Measurements from ENCODE around the gene CD247. TPM values are rescaled to one million over a fixed set of nuclear protein-coding genes. Genes with fewer than 3 reads are reported as not detected.

Gene CD247
- total and polyA plus RNA-seq, 10 of the 15 experiments (the other 5 are each of a cell fraction or from before 2014, with no cell fraction given): 0.10 to 0.77 (median 0.30) TPM

DNA sequence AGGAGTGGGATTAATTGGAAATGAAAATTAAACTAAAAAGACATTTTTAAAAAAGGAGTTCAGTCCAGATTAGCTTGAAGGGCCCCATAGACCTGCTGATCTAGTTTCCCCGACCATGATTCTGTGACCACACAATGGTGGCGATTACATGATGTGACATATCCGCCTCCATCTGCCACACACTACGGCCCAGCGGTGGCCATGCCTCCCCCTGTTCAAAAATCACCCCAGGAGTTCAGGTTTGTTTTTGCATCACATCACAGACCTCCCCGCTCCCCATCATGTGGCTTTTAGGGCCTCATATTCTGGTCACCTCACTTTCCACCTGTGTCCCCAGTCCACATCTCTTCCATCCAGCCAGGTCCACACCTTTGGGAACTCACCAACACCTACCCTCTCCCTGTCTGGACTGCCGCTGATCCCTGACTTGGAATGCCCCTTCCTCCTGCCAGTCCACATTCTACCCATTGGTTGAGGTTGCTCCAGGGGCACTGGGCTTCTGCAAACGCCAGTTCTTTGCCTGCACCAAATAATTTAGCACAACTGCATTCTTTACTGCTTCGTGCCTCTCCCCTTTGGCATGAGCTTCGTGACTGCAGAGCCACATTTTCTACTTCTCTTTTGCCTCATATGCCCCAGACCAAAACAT lies 38.9 kb downstream of the CD247 start (continued):
- TF ChIP-seq, protein P1, sequence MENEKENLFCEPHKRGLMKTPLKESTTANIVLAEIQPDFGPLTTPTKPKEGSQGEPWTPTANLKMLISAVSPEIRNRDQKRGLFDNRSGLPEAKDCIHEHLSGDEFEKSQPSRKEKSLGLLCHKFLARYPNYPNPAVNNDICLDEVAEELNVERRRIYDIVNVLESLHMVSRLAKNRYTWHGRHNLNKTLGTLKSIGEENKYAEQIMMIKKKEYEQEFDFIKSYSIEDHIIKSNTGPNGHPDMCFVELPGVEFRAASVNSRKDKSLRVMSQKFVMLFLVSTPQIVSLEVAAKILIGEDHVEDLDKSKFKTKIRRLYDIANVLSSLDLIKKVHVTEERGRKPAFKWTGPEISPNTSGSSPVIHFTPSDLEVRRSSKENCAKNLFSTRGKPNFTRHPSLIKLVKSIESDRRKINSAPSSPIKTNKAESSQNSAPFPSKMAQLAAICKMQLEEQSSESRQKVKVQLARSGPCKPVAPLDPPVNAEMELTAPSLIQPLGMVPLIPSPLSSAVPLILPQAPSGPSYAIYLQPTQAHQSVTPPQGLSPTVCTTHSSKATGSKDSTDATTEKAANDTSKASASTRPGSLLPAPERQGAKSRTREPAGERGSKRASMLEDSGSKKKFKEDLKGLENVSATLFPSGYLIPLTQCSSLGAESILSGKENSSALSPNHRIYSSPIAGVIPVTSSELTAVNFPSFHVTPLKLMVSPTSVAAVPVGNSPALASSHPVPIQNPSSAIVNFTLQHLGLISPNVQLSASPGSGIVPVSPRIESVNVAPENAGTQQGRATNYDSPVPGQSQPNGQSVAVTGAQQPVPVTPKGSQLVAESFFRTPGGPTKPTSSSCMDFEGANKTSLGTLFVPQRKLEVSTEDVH (IDR thresholded peaks at IDR 0.05; ENCODE audit: low read depth, partially characterized antibody): no peak
- TF ChIP-seq BACH1 (IDR thresholded peaks at IDR 0.05; ENCODE audit: borderline replicate concordance) (no peak), TBL1XR1 (IDR thresholded peaks at IDR 0.05; ENCODE audit: low read depth, low read length) (no peak), SUZ12 (IDR thresholded peaks at IDR 0.05; ENCODE audit: unreplicated experiment) (no peak), ZZZ3 (IDR thresholded peaks at IDR 0.05; ENCODE audit: control insufficient read depth, insufficient read length, low read depth) (no peak), HCFC1 (IDR thresholded peaks at IDR 0.05; ENCODE audit: low read length) (no peak), SREBF2 (IDR thresholded peaks at IDR 0.05; ENCODE audit: low read length) (no peak), RAD51 (IDR thresholded peaks at IDR 0.05) (no peak)

DNA sequence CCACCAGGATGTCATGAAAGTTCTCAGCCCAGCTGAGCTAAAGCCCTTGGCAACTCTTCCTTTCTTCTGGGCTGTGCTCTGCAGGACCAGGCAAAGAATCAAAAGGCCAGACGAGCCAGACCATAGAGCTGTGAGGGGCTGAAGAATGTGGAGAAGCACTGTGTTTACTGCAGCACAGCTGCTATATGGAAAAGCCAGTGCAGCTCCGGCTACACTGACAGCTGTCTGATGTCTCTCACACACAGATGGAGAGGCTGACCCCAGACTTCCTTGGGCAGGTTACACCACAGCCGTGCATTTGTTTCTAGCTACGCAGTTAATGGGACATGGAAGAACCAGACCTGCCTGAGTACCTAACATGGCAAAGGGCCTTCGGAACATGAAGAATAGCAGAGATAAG lies 40.3 kb downstream of the CD247 start:
- Histone ChIP-seq H3K9me3 (replicated peaks; ENCODE audit: control insufficient read depth, insufficient read depth, low read length) (no peaks in the 10 kb centered on the region), H3K4me3 (no peak overlapping the region), H3K4me2 (ENCODE audit: control insufficient read depth, insufficient read depth) (no peak overlapping the region), H3K36me3 (ENCODE audit: control insufficient read depth in 2 of 2, insufficient read depth in 2 of 2, low read length in 1 of 2) (no peaks in the 10 kb centered on the region), H3K27me3 (replicated peaks in 1 of 2; ENCODE audit: control insufficient read depth in 2 of 2, insufficient read depth in 2 of 2, low read length in 1 of 2) (no peaks in the 10 kb centered on the region; a peak in 1 of 4 replicates), H3K27ac (ENCODE audit: control insufficient read depth, insufficient read depth) (no peak overlapping the region), H2AFZ (ENCODE audit: control insufficient read depth, low read depth, low read length) (no peak overlapping the region), H3K9ac (ENCODE audit: control insufficient read depth, insufficient read depth, low read length) (no peak overlapping the region), H4K20me1 (ENCODE audit: control insufficient read depth, insufficient read depth) (no peaks in the 10 kb centered on the region), H3K79me2 (ENCODE audit: control insufficient read depth, insufficient read depth, low read length) (no peaks in the 10 kb centered on the region), H3K4me1 (ENCODE audit: control insufficient read depth, insufficient read depth, low read length) (no peaks in the 10 kb centered on the region)
- in situ Hi-C loops (cut with MboI) (no loop called here), intact Hi-C loops (cut with micrococcal nuclease; ENCODE audit: unreplicated experiment) (no loop called here)
- CTCF ChIA-PET: interaction anchor here (0.6 kb wide), 1 partner anchor 80 kb away, joined by 3 read pairs; no protein-coding TSS in a partner anchor
- SMC1A ChIA-PET (ENCODE audit: uncharacterized antibody, unreplicated experiment): interaction anchor here (1.0 to 1.8 kb wide), 2 partner anchors 38 to 57 kb away, joined by 4 read pairs; no protein-coding TSS in a partner anchor
- RAD21 ChIA-PET (ENCODE audit: unreplicated experiment): interaction anchor here (1.1 kb wide), 1 partner anchor 23 kb away, joined by 3 read pairs; no protein-coding TSS in a partner anchor
- FAIRE-seq: no peak
- POLR2A ChIA-PET: no interaction called here
- no TSS peak for BruUV-seq (replicated peaks)
- ATAC-seq: no peak
- DNase-seq (ENCODE audit: low read depth, low spot score): no peak
- WGBS (ENCODE audit: insufficient coverage, insufficient replicate concordance, low lambda C conversion rate, missing lambda C conversion rate): 52% methylated on average over 5 of the region's 5 CpGs
- TF ChIP-seq, protein P2, sequence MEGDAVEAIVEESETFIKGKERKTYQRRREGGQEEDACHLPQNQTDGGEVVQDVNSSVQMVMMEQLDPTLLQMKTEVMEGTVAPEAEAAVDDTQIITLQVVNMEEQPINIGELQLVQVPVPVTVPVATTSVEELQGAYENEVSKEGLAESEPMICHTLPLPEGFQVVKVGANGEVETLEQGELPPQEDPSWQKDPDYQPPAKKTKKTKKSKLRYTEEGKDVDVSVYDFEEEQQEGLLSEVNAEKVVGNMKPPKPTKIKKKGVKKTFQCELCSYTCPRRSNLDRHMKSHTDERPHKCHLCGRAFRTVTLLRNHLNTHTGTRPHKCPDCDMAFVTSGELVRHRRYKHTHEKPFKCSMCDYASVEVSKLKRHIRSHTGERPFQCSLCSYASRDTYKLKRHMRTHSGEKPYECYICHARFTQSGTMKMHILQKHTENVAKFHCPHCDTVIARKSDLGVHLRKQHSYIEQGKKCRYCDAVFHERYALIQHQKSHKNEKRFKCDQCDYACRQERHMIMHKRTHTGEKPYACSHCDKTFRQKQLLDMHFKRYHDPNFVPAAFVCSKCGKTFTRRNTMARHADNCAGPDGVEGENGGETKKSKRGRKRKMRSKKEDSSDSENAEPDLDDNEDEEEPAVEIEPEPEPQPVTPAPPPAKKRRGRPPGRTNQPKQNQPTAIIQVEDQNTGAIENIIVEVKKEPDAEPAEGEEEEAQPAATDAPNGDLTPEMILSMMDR (IDR thresholded peaks at IDR 0.05 in 2 of 3, conservative IDR thresholded peaks at IDR 0.05 in 1 of 3; ENCODE audit: control insufficient read depth in 2 of 3, extremely low read depth in 1 of 3, insufficient read depth in 1 of 3, low read depth in 3 of 3, low read length in 3 of 3): no peak
- TF ChIP-seq, protein P3, sequence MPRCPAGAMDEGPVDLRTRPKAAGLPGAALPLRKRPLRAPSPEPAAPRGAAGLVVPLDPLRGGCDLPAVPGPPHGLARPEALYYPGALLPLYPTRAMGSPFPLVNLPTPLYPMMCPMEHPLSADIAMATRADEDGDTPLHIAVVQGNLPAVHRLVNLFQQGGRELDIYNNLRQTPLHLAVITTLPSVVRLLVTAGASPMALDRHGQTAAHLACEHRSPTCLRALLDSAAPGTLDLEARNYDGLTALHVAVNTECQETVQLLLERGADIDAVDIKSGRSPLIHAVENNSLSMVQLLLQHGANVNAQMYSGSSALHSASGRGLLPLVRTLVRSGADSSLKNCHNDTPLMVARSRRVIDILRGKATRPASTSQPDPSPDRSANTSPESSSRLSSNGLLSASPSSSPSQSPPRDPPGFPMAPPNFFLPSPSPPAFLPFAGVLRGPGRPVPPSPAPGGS (IDR thresholded peaks at IDR 0.05; ENCODE audit: borderline replicate concordance, insufficient read depth, low read depth, low read length, poor library complexity, severe bottlenecking): no peak
- TF ChIP-seq RBBP5 (conservative IDR thresholded peaks at IDR 0.05) (no peak), SP1 (IDR thresholded peaks at IDR 0.05; ENCODE audit: low read depth, low read length) (no peak), RFX5 (IDR thresholded peaks at IDR 0.05; ENCODE audit: low read depth, low read length) (no peak)
- TF ChIP-seq, protein P4, sequence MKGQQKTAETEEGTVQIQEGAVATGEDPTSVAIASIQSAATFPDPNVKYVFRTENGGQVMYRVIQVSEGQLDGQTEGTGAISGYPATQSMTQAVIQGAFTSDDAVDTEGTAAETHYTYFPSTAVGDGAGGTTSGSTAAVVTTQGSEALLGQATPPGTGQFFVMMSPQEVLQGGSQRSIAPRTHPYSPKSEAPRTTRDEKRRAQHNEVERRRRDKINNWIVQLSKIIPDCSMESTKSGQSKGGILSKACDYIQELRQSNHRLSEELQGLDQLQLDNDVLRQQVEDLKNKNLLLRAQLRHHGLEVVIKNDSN (IDR thresholded peaks at IDR 0.05; ENCODE audit: borderline replicate concordance, extremely low read length, insufficient read depth, low read depth, low read length): no peak
